UCSD-AML1 (cell line): ENCODE data around the gene KATNIP.

Experiments used
- DNase-seq: peaks from one replicate; lab custom pipeline; 2025; ENCODE audit not compliant: unreplicated experiment; lab: John Stamatoyannopoulos, UW

The KATNIP gene

DNA sequence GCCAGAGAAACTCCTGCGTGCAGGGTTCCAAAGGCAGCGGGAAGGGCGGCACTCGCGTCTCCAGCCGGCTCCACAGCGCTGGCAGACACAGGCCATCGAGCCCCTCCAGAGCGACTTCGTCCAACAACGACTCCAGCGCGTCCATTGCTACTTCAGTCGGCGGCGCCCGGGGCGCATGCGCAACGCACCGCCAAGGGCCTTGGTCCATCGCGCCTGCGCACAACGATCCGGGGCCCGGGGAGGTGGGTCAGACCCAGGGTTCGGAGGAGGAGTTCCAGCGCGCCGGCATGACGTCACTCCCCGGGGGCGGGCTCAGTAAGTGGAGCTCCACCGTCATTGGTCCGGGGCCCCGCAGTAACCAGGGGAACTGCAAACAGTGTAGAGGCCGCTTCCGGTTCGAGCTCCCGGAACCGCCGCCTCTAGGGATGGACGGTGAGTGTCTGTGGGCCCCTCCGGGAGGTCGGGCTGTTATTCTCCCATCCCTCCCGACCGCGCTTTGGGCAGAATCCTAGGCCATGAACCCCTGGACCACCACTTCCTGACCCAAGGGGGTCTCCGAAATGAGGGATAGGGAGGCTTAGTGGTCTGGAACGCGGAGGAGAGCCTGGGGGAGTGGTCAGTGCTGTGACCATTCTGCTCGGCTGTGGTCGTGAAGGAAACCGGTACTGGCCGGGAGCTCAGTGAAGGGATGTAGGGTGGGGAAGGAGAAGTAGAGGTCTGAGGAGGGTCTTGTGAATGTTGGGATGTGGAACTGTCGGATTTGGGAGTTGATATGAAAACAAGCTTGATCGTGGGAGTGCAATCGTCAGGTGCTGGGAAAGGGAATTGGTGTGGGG lies at the start of gene KATNIP, which contains the start of gene GTF3C1:
Gene KATNIP, plus strand, starts transcription at position 399 of the 836 bp plus-strand sequence. Its CDS starts 27 bp downstream, at position 426.
Gene GTF3C1, minus strand, starts transcription at position 168 of the 836 bp plus-strand sequence. Its CDS starts 23 bp downstream, at position 145.
- peak; percentile 100 for DNase-seq

DNA sequence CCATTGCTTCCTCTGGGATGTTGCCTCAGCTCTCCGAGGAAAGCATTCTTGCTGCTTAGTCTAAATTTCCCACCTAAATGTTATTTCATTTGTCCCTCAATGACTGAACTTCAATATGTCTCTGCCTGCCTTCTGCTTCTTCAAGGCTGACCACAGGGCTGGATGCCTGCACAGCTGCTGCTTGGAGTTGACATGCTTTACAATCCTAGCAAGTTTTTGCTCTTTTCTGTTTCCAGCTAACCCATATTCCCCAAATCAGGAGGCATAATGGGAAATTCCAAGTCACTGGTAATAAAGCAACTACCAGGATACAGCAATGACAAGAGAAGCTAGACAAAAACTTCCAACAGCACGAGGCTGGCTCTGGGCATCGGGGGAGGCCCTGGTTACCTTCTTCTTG lies 49.1 kb upstream of the KATNIP start:
- no peak for DNase-seq

DNA sequence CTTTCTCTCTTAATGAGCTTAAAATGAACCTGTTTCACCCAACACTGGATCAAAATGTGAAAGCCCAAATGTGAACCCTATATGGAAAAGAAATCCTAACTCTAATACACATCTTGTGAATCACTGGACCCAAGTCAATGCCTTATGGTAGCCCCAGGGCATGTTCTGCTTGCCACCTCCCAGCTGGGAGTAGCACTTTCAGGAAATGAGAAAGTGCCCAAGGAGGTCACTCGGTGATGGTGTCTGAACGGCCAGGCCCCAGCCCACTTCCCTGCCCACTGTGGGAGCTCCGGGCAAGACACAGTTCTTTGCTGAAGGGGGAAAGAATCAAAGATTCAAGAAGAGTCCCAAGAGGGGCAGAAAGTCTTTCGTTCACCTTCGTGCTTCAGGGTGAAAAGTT lies 46.3 kb upstream of the KATNIP start:
- DNase-seq, result no peak

DNA sequence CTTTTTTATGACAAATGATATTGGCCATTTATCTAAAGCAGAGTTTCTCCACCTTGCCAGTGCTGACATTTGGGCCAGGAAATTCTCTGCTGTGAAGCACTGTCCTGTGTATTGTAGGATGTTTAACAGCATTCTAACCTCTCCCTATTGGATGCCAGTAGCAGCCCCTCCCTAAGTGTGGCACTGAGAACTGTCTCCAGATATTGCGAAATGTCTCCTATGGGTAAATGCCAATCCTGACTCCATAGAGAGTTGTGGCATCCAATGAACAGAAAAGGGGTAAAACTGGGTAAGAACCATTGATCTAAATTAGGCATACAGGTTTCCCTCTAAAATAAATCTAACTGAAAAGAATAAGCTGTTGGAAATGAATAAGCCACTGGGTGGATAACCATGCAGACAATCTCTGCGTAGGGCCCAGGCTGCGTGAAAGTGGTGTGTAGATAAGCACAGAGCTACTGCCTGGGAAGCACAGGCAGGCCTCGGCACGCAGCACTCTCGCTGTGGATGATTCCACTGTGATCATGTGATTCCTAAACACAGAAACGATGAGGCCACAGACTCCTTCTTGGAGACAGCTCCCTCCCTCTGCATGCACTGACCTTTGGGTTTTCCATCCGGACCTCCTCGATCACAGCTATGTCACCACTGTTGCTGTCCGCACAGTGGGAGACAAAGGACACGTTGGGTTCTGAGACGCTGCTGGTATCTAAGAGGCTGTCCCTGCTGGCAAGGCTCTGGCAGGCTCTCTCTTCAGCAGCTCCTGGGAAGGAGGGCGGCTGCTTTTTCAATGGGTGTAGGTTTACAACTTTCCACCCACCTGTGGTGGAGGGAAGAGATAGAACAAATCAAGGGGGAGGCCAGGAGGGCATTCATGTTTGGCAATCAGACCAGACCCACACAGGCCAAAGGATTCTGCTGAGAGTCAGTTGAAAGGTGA lies 44.4 kb upstream of the KATNIP start:
- DNase-seq, result no peak

DNA sequence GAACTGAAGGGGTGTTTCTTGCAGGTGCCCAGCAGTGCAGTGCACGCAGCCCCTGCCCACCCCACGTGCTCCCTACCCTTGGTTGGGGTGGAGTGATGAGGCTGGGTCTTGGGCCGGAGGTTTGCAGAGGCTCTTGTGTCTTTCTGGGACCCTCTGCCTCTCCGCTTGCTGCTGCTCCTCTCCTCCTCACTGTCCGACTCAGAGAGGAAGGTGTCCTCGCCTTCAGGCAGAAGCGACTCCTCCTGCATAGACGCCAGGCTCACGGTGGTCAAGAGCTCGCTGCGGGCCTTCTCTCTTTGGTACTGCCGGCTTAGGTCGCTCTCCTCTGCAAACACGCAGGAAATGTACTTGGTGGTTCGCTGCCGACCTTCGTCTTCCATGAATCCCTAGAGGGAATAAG lies 43.2 kb upstream of the KATNIP start:
- no peak for DNase-seq

DNA sequence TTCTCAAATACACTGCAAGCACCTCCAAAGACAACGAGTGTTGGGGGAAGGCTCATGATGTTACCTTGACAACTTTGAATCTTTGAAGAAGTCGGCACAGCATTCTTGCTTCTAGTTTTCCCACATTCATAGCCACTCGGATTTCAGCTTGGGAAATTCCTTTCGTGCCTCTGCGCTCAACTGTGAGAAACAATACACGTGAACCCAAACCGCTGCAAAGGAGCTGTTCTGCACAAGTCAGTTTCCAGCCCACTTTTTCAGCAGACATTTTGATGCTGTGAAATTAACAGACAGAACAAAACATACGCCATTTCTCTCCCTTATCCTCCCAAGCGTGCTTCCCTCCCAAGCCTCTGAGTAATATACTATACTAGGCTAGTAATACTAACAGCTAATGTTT lies 41.5 kb upstream of the KATNIP start:
- no peak for DNase-seq

DNA sequence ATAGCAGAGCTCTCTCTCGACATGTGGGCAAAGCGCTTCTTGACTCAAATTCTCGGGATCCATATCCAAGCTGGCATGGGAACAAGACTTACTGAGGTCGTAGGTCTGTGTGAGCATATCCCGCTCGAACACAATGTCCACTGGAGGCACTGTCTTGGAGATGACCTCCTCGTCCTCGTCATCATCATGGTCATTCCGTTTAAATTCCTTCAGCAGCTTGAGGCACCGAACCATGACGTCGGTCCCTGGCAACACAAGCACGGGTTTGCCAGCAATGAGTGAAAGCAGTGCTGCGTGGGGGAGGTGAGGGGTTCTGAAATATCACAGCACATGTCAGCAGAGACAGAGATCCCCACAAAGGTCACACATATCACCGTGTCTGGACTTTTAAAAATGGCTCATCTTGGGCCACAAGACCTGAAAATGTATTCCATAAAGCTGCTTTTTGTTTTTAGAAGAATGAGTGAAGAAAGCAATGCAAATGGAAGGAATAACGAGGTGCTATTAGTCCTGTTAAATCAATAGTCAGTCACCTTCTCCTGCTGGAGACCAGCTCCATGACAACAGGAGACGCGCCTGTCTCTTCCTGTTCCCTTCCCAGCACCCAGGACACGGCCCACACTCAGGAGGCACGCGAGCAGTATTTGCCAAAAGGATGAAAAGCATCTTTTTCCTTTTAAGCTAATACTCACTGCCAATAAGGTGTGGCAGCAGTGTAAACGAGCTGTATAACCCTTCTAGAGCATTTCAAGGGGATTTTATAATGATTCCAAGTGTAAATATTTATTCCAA lies 38.1 kb upstream of the KATNIP start:
- DNase-seq, result no peak

DNA sequence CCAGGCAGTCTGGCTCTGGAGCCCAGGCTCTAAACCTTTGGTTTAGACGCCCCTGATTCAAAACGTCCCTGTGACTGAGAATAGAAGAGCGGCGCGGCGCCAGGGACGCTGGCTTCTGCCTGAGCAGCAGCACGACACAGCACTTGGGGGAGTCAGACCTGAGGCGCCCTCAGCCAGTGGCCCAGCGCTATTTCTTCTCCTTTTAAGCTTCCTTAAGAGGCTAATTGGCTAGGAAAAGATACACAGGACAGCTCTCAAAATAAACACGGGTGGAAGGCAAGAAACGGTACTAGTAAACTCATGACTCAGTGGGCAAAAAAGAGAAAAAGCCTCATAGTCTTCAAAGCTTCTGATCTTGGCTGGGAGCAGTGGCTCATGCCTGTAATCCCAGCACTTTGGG lies 35.1 kb upstream of the KATNIP start:
- no peak for DNase-seq

DNA sequence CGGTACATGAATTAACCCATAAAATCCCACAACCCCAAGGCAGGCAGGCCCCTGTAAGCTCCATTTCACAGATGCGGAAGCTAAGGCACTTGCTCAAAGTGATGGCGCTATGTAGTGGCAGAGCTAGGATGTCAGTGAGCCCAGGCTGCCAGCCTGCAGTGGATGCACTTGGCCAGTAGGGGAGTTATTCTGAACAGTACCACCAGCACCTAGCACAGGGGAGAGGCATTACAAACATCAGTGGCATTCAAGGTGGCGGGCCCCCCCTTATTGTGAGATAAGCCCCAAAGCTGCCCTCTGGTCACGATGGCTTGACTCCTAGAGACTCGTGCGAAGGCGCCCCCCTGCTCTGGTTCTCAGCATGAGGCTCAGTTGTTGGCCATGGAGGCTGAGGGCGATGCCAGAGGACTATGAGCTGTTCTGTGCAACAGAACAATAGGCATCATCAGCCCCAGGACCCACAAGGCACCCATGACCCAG lies 34.0 kb upstream of the KATNIP start:
- peak; percentile 39 for DNase-seq

DNA sequence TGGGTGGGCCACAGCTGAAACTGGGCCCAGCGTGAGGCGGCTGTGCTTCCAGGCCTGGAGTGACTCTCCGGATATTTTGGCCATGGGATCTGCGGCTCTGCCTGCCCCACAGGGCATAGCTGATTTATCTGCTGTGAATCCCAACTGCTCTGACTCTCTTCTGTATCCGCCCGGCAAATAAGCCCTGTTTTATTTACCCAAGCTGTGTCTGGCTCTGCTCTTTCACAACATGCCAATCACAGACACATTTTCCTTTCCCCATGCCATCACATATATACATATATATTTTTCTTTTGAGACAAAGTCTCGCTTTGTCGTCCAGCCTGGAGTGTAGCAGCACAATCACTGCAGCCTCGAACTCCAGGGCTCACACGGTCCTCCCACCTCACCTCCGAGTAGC lies 33.6 kb upstream of the KATNIP start:
- DNase-seq, result no peak

DNA sequence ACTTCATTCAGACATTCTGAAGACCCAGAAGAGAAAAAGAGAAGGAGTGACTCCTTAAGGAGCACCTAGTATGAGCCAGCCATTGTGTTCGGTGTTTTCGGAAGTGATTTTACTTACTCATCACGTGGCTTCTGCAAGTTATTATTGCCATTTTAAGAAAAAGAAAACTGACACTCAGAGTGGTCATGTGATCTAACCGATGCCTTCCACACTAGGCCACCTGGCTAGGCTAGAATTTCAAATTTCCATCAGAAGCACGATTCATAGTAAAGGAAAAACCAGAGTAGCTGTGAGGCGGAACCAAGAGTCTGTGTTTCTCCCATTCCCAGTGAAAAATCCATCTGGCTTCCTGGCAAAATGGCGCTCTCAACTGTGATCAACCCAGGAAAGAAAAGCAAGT lies 32.3 kb upstream of the KATNIP start:
- DNase-seq, result no peak

DNA sequence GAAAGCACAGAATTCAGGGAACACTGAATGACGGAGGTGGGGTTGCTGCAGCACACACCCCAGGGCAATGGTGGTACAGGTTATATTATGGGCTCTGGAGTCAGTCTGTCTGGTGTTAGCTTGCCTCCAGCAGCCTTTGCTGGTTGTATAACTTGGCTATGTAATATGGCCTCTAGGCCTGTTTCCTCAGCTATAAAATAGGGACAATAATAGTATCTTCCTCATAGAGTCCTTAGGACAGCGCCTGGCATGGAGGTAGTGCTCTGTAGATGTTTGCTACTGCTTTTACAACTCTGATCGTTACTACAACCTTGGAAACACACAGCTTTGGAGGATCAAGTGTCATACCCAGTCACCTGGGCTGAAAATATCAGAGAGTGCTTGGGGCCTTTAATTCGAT lies 31.7 kb upstream of the KATNIP start:
- no peak for DNase-seq

DNA sequence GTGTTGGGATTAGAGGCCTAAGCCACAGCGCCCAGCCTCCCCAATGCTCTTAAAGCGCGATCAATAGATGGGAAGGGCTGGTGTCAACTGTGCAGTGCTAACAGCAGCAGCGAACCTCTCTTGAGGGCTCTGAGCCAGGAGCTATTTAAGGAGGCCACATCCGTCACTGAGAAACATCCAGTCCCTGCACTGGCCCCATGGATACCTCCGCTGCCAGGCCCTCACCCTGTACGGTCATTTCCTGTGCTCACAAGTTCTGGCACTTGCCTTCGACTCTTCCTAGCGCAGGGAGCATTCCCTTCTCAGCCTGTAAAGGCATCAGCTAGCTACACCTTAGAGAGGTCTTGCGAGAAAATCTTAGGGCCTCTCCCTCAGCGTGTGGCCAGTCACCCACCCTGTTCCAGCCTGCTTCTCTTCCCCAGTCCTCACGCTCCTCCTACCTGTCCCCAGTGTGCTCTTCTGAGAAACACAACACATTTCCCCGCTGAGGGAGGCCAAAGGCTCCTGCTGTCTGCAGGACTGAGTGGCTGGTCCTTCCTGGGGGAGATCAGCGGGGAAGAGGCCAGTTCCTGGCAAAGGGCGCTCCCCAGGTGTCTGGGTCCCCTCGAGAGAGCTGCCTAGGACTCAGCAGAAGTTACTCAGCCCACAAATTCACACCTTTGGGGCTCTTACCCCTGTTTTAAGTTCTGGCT lies 28.8 kb upstream of the KATNIP start:
- DNase-seq, result peak; percentile 43

DNA sequence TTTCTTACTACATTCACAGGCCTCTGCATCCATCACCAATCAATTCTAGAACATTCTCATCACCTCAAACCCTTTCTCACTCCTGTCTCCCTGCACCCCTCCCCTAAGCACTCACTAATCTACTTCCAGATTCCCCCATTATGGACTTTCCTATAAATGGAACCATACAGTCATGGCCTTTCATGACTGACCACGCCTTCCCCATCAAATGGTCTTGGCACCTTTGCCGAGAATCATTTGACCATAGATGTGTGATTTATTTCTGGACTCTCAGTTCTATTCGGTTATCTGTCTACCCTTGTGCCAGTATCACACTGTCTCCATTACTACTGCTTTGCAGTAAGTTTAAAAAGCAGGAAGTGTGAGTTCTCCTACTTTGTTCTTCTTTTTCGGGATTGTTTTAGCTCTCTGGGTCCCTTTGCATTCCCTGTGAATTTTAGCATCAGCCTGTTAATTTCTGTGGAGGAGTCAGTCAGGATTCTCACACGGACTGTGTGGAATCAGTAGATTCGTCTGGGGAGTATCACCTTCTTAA lies 27.7 kb upstream of the KATNIP start:
- no peak for DNase-seq

DNA sequence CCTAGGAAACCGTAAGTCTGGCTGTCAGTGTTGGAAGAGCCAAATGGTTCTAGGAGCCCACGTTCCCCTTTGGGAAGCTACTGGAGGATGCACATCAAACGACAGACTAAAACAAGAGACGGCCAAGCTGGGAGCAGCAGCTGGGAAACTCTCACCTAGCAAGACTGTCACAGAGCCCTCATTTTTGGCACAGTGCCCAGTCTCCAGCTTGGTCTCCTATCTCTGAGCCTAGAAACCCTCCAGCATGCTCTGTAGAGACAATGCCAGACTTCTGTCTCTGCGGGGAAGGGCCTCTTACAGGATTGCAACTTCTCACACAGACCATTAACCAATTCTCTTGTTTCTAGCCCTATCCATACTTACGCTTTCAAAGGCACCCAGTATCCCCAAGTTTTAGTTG lies 23.8 kb upstream of the KATNIP start:
- DNase-seq, result no peak

DNA sequence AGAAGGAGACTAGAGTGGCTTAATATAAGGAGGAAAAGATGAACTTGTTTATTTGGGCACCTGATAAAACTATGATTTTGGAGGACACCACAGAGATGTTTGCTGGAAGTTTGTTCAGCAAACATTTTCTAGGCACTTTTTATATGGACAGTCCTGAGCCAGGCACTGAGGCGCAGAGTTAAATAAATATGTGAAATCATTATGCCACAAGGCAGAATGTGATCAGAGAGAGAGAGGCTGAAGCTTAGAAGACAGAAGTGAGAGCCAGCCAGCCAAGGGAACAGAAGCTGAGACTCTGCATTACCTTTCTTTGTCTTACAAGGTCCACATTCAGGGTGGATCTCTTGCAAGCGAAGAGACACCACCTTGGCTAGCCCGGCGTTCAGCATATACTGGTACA lies 21.6 kb upstream of the KATNIP start:
- DNase-seq, result no peak

DNA sequence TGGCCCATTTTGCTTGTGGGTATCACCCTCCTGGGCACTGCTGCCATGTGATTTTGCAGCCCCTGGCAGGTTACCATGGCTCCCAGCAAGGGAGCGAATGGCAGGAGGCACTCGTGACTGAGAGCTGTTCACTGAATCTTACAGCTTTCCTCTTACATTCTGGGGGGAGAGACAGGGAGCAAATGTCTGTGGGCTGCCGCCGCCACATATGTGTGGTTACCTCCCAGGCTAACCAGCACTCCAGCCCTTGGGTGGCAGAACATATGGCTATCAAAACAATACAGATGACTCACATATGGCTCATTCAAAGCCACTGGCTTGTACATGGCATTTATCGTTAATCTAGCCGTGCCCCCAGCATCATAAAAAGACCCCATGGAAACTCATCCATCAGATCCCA lies 20.0 kb upstream of the KATNIP start:
- no peak for DNase-seq

DNA sequence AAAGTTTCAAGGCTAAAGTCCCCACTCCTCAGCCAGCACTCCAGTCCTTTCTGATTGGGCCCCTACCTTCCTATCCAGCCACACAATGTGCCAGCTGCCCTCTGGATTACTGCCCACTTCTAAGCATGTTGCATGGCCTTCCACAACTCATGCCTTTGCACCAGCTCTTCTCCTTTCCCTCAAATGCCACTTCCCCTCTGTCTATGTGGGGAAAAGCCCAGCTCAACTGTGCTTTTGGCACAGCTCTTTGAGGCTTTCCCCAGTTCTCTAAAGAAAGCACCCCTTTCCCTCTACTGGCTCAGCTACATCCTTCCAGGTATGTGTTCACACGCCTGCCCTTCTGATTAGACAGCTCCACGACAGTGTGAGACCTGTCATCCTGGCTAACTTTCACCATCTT lies 18.8 kb upstream of the KATNIP start:
- peak; percentile 29 for DNase-seq

DNA sequence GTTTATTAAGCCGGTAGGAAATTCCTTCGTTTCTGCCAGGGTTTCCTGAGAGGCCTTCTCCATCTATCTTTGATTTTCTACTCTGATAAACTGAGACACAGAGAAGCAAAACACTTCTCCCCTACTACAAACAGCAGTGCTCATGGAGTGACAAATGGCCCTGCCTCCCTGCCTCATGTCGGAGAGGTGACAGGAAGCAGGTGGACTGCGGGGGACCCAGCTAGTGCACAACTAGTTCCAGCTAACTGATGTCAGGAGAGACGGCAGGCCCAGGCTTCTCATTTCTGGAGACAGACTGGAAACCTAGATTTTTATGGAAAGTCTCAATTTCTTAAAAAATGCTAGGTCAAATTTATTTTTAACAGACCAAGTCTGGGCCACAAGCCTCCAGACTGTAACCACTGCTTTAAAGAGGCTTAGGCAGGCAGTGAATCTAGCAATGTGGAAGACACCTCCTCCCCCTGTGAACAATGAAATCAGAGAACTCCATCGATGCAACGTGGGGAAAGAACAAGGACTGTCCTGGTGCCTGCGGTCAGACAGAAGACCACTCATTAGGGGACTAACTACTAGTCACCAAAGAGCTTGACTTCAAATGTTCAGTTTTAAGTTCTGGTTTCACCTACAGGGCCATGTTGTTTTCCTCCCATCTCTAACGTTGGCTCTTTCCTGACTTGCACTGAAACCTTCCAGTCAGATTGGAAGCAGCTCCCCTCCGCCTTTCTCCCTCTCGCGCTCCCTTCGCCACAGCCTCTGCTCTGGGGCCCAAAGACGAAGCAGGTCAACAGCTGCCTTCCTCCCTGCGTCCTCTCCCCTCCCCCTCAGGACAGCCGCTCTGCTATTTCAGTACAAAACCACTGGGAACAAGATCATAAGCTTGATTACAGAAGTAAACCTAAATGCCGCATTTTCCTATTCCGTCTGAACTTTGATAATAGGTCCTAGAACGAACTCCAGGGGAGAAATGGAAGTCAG lies 17.8 kb upstream of the KATNIP start:
- peak; percentile 69 for DNase-seq
